Subcutaneous abdominal adipose tissue (tissue), 5 donors: Measurements from ENCODE around the gene PARD3.

Experiments used
- H3K27ac ChIP-seq: one replicate; pipeline ENCODE4 v1.7.0; 2013; ENCODE audit warnings: low read depth, mild to moderate bottlenecking, inconsistent platforms, low read length, moderate library complexity
- H3K27me3 ChIP-seq, 5 donors: one replicate each; pipeline ENCODE4 v1.7.0; 2013; ENCODE audit warnings: low read length in 5 of 5, inconsistent platforms in 1 of 5; ENCODE audit not compliant: control insufficient read depth in 5 of 5, insufficient read depth in 4 of 5
- H3K36me3 ChIP-seq, 5 donors: one replicate each; pipeline ENCODE4 v1.7.0; 2013; ENCODE audit warnings: low read length in 5 of 5; ENCODE audit not compliant: control insufficient read depth in 5 of 5, insufficient read depth in 5 of 5
- H3K4me1 ChIP-seq, 5 donors: one replicate each; pipeline ENCODE4 v1.7.0; 2013; ENCODE audit warnings: low read length in 5 of 5, mild to moderate bottlenecking in 3 of 5, moderate library complexity in 1 of 5; ENCODE audit not compliant: control insufficient read depth in 5 of 5, insufficient read depth in 5 of 5
- H3K4me3 ChIP-seq, 5 donors: one replicate each; pipeline ENCODE4 v1.7.0; 2013; ENCODE audit warnings: low read length in 5 of 5, low read depth in 1 of 5
- H3K9ac ChIP-seq, 5 donors: one replicate each; pipeline ENCODE4 v1.7.0; 2013; ENCODE audit warnings: low read length in 5 of 5, mild to moderate bottlenecking in 4 of 5, moderate library complexity in 3 of 5
- H3K9me3 ChIP-seq, 5 donors: one replicate each; pipeline ENCODE4 v1.7.0; 2013; ENCODE audit warnings: low read length in 5 of 5; ENCODE audit not compliant: control insufficient read depth in 5 of 5
- donor health status: healthy.
- donor health status: healthy.
- donor health status: healthy.
- donor health status: healthy.
- donor health status: healthy.

The PARD3 gene

GRCh38 chr10:34815185-34816084 lies at the start of gene PARD3:
TSS of gene PARD3 (minus strand) at chr10:34815296. CDS start at chr10:34814995, 301 bp downstream.
- no peaks in the 10 kb centered on the region for H3K9me3 ChIP-seq
- peak within 1 kb of the TSS in 4 of 5 donors; percentile 56 to 85 (median 80) for H3K9ac ChIP-seq
- peak within 1 kb of the TSS; percentile 46 for H3K27ac ChIP-seq
- H3K4me3 ChIP-seq: peak within 1 kb of the TSS; percentile 62 to 80 (median 69)
- H3K36me3 ChIP-seq: no peaks in the 10 kb centered on the region
- H3K27me3 ChIP-seq: peaks cover 0 to 10% (median 3%) of the 10 kb centered on the region in 5 donors
- H3K4me1 ChIP-seq: peaks cover 4 to 43% (median 29%) of the 10 kb centered on the region in 5 donors

GRCh38 chr10:34864149-34865067 lies 49.3 kb upstream of the PARD3 start:
- H3K27ac ChIP-seq: no peak overlapping the region
- H3K36me3 ChIP-seq: no peaks in the 10 kb centered on the region
- H3K9me3 ChIP-seq: no peaks in the 10 kb centered on the region
- H3K4me1 ChIP-seq: peaks cover 0 to 21% (median 6%) of the 10 kb centered on the region in 5 donors
- H3K4me3 ChIP-seq: no peak overlapping the region
- H3K27me3 ChIP-seq: no peaks in the 10 kb centered on the region
- H3K9ac ChIP-seq: no peak overlapping the region

- no peak overlapping the region for H3K4me3 ChIP-seq
- peaks cover 0 to 21% (median 6%) of the 10 kb centered on the region in 5 donors for H3K4me1 ChIP-seq
- no peak overlapping the region for H3K9ac ChIP-seq
- no peaks in the 10 kb centered on the region for H3K36me3 ChIP-seq
- H3K27ac ChIP-seq: no peak overlapping the region
- peaks cover 0 to 5% (median 4%) of the 10 kb centered on the region in 5 donors for H3K27me3 ChIP-seq
- H3K9me3 ChIP-seq: no peaks in the 10 kb centered on the region
Measured at GRCh38 chr10:34862892-34863291, 47.8 kb upstream of the PARD3 start.

GRCh38 chr10:34861293-34862021 lies 46.4 kb upstream of the PARD3 start:
- Histone ChIP-seq H3K9me3 (no peaks in the 10 kb centered on the region), H3K36me3 (no peaks in the 10 kb centered on the region), H3K4me1 (peaks cover 0 to 21% (median 6%) of the 10 kb centered on the region in 5 donors), H3K27ac (no peak overlapping the region), H3K9ac (no peak overlapping the region), H3K4me3 (no peak overlapping the region), H3K27me3 (peaks cover 0 to 7% (median 4%) of the 10 kb centered on the region in 5 donors)

GRCh38 chr10:34859170-34859569 lies 44.1 kb upstream of the PARD3 start:
- no peak overlapping the region for H3K9ac ChIP-seq
- H3K4me1 ChIP-seq: peaks cover 0 to 17% (median 4%) of the 10 kb centered on the region in 5 donors
- no peaks in the 10 kb centered on the region for H3K36me3 ChIP-seq
- H3K4me3 ChIP-seq: no peak overlapping the region
- H3K9me3 ChIP-seq: no peaks in the 10 kb centered on the region
- H3K27me3 ChIP-seq: peaks cover 0 to 7% (median 4%) of the 10 kb centered on the region in 5 donors
- no peak overlapping the region for H3K27ac ChIP-seq

GRCh38 chr10:34858003-34858402 lies 42.9 kb upstream of the PARD3 start:
- H3K4me1 ChIP-seq: peaks cover 0 to 16% (median 5%) of the 10 kb centered on the region in 5 donors
- H3K27me3 ChIP-seq: peaks cover 0 to 7% (median 4%) of the 10 kb centered on the region in 5 donors
- no peak overlapping the region for H3K4me3 ChIP-seq
- H3K27ac ChIP-seq: no peak overlapping the region
- H3K9ac ChIP-seq: no peak overlapping the region
- no peaks in the 10 kb centered on the region for H3K9me3 ChIP-seq
- no peaks in the 10 kb centered on the region for H3K36me3 ChIP-seq

- Histone ChIP-seq H3K27ac (no peak overlapping the region), H3K27me3 (peaks cover 0 to 7% (median 4%) of the 10 kb centered on the region in 5 donors), H3K4me1 (peaks cover 0 to 5% (median 0%) of the 10 kb centered on the region in 5 donors), H3K4me3 (peak overlapping the region in 1 of 5 donors; percentile 37), H3K36me3 (no peaks in the 10 kb centered on the region), H3K9me3 (no peaks in the 10 kb centered on the region), H3K9ac (no peak overlapping the region)
Measured at GRCh38 chr10:34854147-34854601, 39.1 kb upstream of the PARD3 start.

- no peaks in the 10 kb centered on the region for H3K36me3 ChIP-seq
- peaks cover 0 to 5% (median 0%) of the 10 kb centered on the region in 5 donors for H3K4me1 ChIP-seq
- H3K4me3 ChIP-seq: no peak overlapping the region
- no peak overlapping the region for H3K27ac ChIP-seq
- peaks cover 0 to 7% (median 3%) of the 10 kb centered on the region in 5 donors for H3K27me3 ChIP-seq
- H3K9ac ChIP-seq: no peak overlapping the region
- no peaks in the 10 kb centered on the region for H3K9me3 ChIP-seq
Measured at GRCh38 chr10:34853357-34853756, 38.3 kb upstream of the PARD3 start.

- Histone ChIP-seq H3K4me3 (no peak overlapping the region), H3K36me3 (no peaks in the 10 kb centered on the region), H3K9ac (no peak overlapping the region), H3K9me3 (no peaks in the 10 kb centered on the region), H3K27me3 (no peaks in the 10 kb centered on the region), H3K4me1 (peaks cover 0 to 5% (median 0%) of the 10 kb centered on the region in 5 donors), H3K27ac (no peak overlapping the region)
Measured at GRCh38 chr10:34850558-34850957, 35.5 kb upstream of the PARD3 start.
